Measurements from ENCODE around the gene CD46.

- TF ChIP-seq CTCF (IDR thresholded peaks at IDR 0.05 in 8 of 11, conservative IDR thresholded peaks at IDR 0.05 in 3 of 11) (no peak), POLR2A (IDR thresholded peaks at IDR 0.05) (no peak)
Observed at GRCh38 chr1:207804721-207805468, 53.0 kb downstream of the CD46 start.
